GM19023 (cell line): ENCODE results near the gene DGAT2.

ENCODE experiments used
- ATAC-seq: cut with Tn5 transposase; IDR thresholded peaks from one replicate; pipeline ENCODE4 v1.9.1; 2021; ENCODE audit warnings: mild to moderate bottlenecking, moderate library complexity; ENCODE audit not compliant: unreplicated experiment

DGAT2 gene

DNA sequence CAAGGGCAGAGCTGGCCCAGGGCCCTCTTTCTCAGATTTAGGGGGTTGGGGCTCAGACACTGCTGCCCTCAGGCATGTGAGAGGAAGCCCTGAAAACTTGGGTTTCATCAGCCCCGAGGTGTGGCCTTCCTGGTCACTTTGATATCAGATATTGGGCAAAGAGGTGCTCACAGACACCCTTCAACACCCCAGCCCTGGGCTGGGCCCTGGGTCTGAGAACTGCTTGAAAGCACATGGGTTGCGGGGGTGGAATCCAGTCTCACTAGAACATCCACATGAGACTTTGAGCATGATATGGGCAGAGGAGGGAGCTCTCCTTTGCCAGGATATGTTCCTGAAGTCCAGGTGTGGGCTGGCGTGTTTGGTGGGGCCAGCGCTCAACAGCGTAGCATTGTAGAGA lies 10.4 kb downstream of the DGAT2 start:
- no peak for ATAC-seq

DNA sequence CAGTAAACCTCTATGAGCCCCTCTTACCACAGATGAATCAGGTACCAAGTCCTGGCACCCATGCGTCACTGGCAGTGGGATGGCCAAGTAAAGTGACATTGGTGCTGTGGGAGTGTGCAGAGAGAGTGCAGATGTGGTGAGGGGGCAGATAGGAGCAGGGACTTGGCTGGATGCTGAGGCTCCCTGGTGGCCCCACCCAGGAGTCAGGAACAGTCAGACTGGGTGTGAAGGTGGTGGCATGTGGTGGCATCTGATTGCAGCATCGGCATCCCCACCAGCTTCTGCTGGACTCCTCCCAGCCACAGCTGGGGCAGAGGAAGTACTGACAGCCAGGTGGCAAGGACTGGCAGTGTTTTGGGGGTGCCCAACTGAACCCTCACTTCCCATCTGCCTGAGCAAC lies 11.4 kb downstream of the DGAT2 start:
- no peak for ATAC-seq

DNA sequence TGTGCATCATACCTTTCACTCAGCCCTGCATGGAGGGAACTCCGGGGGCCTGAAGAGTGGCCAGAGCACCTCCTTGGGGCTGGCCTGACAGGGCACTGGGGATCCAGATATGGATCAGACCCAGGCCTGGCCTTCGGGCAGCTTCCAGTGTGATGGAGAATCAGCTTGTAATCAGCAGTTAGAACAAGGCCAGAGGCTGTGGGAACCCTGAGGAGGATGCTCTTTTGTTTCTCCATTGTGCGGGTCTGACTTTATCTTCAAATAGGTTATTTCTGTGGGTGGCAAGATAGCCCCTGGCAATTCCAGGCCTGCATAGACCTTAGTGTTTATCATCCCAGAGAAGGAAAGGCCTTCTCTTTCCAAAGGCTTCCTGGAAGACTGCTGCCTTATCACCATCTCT lies 12.3 kb downstream of the DGAT2 start:
- no peak for ATAC-seq

DNA sequence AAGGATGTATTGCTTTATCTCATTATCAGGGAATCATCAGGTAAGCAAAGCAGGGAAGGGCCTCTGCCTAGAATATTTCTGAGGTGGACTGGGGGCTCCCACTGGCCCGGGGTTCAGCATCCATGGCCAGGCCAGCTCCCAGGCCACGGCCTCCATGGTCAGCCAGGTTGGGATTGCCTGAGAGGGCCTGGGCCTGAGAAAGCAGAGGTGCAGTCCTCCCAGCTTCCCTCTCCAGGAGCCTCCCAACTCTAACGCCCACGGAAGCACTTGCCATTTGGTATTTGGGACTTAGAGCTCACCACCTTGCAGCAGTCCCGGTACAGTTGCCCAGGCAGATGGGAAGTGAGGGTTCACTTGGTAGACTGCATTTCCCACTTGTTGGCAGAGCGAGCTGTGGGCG lies 12.7 kb downstream of the DGAT2 start:
- ATAC-seq, result no peak

DNA sequence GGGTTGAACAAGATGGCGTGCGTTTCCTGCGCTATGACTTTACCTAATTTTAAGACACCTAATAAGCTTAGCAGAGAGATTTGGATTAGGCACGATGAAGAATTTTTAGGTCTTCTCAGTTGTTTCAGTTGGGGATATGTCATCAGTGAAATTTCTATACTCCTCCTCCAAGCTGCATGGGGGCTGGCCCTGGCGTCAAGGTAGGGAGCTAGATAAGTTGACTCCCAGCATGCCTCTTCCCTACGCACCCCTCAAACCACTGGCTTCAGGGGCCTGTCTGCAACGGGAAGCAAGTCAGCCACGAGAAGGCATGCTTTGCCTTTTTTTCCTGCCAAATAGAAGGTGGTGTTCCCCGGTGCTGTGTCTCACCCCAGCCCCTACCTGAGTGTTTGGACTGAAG lies 13.3 kb downstream of the DGAT2 start:
- no peak for ATAC-seq

DNA sequence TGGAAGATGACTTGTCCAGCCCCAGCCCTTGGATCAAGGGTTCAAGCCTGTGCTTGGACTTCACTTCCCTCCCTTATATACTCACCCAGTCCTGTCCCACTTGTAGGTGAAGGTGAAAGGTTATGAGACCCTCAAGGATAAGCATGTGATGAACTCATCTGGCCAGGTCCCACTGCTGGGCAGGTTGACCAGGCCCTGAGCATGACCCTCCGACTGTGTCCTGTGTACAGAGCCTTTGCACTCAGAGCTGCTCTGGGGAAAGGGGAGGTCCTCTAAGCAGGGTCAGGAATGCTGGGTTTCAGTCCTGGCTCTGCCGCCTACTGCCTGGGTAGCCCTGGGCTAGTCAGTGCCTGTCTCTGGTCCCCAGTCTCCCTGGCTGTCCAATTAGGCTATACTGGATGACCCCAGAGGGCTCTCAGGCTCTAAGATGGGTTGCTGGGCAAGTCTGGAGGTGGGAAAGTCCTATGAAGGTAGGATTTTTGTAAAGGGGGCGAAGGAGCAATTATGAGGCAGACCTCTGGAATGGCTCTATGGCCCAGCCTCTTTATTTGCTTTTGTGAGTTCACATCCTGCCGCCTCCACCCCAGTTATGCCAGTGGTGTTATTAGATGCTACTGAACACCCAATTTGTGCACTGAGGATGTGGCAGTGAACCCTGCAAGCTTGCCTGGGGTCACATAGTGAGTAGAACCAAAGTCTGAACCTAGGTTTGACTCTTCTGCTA lies 14.1 kb downstream of the DGAT2 start:
- no peak for ATAC-seq

DNA sequence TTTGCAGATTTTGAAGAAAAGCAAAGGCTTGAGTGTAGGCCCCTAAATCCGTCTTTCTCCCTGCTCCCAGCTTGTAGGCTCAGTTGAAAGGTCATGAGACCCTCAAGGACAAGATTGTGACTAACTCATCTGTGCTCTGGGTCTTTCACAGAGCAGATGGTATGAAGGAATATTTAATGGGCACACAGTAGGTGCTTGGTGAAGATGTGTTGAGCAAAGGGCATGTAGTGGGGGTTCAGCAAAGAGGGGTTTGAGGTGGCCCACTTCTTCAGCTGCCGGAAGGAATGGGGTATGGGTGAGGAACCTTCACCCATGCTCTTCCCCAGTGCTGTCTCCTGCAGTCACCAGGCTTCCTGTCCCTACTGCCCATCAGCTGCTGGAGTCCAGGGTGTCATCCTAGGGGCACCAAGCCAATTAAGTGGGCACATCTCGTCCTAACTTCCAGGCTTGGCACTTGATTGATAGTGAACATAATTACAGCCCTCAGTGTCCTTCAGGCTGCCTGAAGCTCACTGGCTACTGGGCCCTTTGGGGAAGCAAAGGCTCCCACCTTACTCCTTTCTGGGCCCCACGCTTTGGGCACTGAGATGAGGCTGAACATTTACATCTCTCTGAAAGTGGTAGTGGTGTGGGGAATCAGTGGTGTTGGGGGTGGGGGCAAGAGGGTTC lies 15.0 kb downstream of the DGAT2 start:
- no peak for ATAC-seq

DNA sequence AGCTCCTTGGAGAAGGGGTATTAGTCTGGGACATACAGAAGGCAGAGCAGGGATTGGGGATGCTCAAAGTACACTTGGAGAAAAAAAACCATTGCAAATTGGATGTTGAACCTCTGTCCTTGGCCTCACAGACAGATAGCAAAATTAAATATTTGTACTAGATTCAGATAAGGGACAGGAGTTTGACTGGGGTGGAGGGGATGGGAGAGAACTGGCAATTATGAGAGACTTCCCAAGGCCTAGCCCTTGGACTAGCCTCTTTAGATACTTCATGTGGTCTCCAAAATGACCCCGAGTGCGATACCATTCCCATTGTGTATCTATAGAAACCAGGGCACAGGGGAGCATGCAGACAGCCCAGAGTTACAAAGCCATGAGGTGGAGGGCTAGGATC lies 15.5 kb downstream of the DGAT2 start:
- ATAC-seq, result no peak

DNA sequence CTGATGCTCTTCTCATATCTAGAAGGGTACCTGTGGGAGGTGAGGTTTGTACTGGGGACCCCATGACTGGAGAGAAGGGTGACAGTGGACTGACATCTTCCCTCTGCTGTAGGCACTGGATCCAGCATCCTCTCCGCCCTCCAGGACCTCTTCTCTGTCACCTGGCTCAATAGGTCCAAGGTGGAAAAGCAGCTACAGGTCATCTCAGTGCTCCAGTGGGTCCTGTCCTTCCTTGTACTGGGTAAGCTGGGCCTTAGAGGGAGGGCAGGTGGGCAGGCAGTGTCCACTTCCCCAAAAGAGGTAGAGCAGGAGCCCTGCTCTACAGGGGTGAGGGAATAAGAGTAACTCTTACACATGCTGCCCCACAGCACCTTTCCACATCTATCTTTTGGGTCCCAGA lies 15.9 kb downstream of the DGAT2 start:
- ATAC-seq, result no peak

DNA sequence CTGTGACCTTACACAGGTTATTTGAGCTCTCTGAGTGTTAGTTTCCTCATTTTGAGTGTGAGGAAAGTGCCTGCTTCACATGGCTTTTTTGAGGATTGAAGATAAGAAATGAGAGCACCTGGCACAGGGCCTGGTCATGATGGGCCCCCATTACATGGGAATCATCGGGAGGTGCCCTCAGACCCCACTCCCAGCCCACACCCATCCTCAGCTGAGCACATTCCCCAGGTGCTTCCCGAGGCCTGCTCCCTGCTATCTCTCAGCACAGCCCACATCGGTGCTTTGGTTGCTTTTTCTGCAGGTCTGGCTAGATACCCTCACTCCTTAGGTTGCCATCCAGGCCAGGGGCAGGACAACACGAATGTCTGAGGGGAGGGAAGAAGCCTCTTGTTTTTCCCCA lies 16.6 kb downstream of the DGAT2 start:
- ATAC-seq, result no peak

DNA sequence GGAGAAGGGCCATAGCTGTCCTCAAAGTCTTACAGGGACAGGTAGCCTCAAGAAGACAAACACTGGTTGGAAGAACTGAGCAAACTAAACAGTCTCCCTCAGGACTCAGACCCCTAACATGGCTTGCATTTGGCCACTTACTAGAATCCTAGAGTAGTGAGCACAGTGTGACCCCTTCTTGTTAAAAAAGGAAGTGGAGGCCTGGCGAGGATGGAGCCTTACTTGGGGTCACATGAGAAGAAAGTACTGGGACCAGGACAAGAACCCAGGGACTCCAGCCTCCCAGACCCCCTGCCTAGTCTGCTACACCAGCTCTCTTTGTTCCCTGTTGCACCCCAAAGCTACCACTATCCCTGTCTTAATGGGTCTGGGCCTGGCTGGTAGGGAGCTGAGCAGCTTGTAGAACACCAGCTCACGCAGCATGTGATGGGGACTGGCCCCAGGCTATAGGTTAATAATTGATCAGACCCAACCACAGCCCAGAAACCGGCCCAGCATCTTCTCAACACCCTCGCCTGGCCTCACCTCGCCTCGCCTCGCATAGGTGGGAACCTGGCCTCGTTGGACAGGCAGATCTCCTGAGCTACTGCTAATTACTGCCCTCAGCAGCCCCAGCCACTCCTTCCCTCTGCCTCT lies 17.6 kb downstream of the DGAT2 start:
- peak; percentile 81 for ATAC-seq

DNA sequence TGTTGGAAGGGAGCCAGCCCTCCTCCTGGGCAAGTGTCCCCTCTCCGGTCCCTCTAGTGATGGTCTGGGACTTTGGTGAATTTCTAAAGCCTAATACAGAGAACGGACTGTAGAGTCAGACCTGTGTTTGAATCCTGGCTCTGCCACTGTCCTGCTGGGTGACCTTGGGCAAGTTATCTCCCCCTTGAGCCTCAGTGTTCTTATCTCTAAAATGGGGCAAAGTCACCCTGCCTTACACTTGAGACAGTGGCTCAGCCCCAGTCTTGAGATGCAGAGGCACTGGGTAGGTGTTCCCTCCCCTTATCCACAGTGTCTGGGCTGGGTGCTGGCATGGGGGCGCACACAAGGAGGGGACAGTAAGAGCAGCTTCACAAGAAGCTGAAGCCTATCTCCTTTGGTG lies 20.9 kb downstream of the DGAT2 start:
- ATAC-seq, result no peak

DNA sequence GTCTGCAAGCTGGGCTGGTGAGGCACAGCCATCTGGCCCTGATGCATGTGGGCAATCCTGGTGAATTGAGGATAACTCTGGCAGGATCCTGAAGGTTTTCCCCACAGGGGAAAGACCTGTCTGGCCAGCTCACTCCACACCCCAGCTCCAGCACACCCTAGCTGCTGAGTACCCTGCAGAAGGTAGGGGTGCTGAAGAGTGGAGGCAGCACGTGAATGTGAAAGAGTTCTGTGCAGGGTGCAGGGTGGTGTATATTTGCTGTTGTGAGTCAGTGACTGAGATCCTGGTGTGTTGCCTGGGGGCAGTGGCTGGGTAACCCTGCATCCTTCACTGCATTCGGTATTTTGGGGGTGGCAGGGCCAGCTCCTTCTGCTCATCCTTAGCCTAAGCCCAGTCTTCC lies 22.4 kb downstream of the DGAT2 start:
- ATAC-seq, result no peak

DNA sequence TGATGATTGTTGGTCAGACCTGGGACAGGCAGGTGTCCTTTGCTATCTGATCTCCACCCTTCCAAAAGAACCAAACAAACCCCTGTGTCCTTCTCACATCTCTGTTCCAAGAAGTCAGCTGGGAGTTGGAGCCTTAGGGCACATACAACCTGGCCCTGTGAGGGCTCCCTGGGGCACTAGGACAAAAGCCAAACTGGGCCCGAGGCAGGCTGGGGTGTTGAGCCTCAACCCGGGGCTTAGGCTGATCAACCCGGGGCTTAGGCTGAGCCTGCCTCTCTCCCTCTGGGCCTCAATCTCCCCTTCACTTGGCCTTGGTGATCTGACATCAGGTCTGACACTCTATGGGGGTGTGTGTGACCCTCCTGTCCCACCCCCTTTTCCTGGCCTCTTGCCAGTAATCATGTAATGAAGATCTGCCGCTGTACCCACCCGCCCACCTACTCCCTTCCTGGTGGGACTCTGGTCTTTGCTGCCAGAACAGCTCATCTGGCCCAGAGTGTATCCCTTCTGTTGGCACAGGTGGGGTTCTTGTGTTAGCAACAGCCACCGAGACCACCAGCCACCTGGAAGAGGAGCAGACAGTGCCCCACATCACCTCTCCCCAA lies 23.7 kb downstream of the DGAT2 start:
- ATAC-seq, result no peak

DNA sequence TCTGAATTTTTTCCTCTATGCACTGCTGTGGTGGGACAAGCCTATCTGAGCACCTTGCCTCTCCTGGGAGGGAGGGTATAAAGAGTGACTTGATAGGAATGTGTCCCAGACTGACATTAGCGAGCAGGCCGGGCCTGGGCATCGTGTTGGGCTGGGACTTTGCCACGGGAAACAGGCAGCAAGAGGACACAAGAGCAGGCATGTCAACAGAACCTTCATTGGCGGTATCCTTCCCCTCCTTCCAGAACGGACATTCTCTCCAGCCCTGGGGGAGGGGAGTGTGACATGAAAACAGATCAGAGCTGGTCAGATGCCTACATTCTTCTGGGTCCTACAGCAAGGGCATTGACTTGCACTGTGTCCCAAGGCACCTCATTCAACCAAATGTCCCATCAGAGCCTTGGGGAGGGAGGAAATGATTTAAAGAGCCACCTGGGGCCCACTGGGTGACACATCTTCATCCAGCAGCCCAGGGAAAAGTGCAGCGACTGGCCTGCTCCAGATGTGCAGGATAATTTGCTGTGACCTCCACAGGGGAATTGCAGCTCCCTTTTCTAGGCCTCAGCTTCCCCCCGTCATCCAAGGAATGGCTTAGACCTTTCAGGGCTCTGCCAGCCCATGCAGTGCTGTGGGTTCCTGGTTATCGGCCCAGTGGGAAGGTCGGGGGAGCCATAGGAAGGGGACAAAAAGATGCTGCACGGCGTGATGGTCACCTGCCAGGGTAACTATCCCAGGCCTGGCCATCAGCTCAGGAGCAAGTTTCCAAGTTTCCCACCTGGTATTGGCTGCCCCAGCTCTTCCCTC lies 24.6 kb downstream of the DGAT2 start:
- ATAC-seq, result no peak

DNA sequence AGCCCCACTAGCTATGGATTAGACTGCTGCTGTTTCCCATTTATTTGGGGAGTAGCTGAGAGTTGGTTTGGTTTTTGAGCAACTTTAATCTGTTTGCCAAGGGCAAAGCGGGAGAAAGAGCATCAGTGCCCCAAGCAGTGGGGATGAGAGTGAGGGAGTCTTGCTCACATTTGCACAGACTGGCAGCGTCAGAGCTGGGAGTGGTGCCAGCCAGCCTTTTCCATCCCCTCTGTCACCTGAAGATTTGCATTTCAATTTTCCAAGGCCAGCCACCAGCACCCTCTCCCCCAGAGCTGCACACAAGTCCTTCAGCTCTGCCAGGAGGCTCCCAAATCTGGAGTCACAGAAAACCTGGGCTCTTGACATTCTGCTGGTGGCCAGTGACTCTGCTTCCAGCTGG lies 25.4 kb downstream of the DGAT2 start:
- ATAC-seq, result no peak

DNA sequence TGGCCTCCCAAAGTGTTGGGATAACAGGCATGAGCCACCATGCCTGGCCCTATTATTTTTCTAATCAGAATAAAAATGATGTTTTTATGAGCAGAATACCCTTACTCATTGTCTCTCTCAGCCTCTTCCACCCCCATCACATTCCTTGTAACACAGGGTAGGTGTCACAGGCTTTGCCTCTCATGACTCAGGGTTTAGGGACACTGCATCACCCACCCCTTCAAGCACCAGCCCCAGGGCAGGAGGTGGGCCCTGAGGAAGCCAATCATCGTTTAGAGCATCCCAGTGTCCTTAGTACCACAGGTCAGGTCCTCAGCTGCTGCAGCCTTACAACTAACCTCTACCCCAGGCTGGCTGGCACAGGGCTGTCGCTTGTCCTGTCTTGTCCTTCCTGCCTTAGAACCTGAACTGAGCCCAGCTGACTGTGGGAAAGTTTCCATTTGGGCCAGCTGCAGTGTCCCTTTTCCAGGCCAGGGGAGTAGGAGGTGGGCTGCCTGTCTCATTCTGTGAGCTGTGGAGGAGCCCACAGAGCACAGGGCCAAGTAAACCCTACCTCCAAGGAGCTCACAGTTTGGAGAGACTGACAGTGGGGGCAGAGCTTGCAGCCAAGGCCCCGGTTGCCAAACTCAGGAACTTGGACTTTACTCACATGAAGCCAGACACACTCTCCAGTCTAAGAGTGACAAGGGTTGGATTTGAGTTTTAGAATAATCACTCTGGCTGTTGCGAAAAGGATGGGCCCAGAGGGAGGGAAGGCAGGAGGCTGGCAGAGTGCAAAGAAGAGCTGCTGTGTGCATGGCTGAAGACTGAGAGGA lies 26.9 kb downstream of the DGAT2 start:
- ATAC-seq, result no peak

DNA sequence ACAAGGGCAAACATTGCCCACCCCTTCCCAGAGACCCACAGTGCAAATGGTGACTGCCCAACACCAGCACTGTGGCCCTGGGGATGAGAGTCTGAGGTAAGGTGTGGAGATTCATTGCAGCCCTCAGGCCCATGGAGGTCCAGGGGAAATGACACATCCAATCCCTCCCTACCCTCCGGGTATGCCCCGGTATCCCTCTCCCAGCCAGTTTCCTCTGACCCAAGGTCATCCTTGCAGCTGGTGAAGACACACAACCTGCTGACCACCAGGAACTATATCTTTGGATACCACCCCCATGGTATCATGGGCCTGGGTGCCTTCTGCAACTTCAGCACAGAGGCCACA lies 27.5 kb downstream of the DGAT2 start:
- ATAC-seq, result no peak

DNA sequence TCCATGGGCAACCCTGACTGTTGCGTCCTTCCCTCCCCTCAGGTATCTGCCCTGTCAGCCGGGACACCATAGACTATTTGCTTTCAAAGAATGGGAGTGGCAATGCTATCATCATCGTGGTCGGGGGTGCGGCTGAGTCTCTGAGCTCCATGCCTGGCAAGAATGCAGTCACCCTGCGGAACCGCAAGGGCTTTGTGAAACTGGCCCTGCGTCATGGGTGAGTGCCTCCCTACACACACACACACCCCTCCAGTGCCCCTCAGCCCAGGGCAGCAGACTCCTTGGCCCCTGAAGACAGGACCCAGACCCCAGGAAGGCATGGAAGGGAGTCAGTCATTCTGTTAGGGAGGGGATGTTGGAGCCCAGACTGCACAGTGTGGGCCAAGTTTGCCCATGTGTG lies 28.5 kb downstream of the DGAT2 start:
- no peak for ATAC-seq

DNA sequence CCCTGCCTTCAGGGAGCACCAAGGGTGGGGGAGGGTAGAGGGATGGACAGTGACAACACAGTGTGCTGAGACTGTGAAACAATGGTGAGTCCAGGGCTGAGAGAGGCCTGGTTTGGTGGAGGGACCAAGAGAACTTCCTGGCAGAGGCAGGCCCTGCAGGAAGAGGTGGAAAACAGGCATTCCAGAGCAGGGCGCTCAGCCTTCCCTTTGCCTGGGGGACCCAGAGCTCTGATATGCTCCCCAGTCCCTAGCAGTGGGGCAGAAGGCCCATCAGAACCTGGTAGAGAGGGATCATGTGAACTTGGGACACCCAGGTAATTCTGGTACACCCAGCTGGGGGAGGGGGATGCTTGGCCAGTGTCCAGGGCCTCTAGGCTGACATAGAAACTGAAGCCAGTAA lies 29.2 kb downstream of the DGAT2 start:
- ATAC-seq, result no peak
